ENCODE results near the gene TBX4.

TBX4 gene

GRCh38 chr17:61470530-61471136 lies 18.4 kb downstream of the TBX4 start:
- Mint-ChIP-seq H3K27me3 (peaks cover 5% of the 10 kb centered on the region), H3K4me3 (no peak overlapping the region)

GRCh38 chr17:61474235-61474927 lies 22.2 kb downstream of the TBX4 start:
- Mint-ChIP-seq H3K4me3 (no peak overlapping the region), H3K27me3 (peaks cover 10% of the 10 kb centered on the region), H3K36me3 (ENCODE audit: low read depth) (no peaks in the 10 kb centered on the region), H3K4me1 (ENCODE audit: low read depth) (no peaks in the 10 kb centered on the region), H3K27ac (no peak overlapping the region), H3K9me3 (no peaks in the 10 kb centered on the region)

More at GRCh38 chr17:61470530-61471136, 18.4 kb downstream of the TBX4 start:
- Mint-ChIP-seq H3K36me3 (ENCODE audit: low read depth) (no peaks in the 10 kb centered on the region), H3K9me3 (no peaks in the 10 kb centered on the region), H3K27ac (no peak overlapping the region), H3K4me1 (ENCODE audit: low read depth) (no peaks in the 10 kb centered on the region)

GRCh38 chr17:61474934-61475333 lies 22.7 kb downstream of the TBX4 start:
- Mint-ChIP-seq H3K9me3 (no peaks in the 10 kb centered on the region), H3K27me3 (peaks cover 10% of the 10 kb centered on the region), H3K4me3 (no peak overlapping the region), H3K27ac (no peak overlapping the region), H3K4me1 (ENCODE audit: low read depth) (no peaks in the 10 kb centered on the region), H3K36me3 (ENCODE audit: low read depth) (no peaks in the 10 kb centered on the region)

GRCh38 chr17:61475726-61476125 lies 23.5 kb downstream of the TBX4 start:
- Mint-ChIP-seq H3K4me1 (ENCODE audit: low read depth) (no peaks in the 10 kb centered on the region), H3K36me3 (ENCODE audit: low read depth) (no peaks in the 10 kb centered on the region), H3K4me3 (no peak overlapping the region), H3K9me3 (no peaks in the 10 kb centered on the region), H3K27ac (no peak overlapping the region), H3K27me3 (peaks cover 10% of the 10 kb centered on the region)

GRCh38 chr17:61476476-61477203 lies 24.4 kb downstream of the TBX4 start:
- no peak overlapping the region for H3K4me3 Mint-ChIP-seq

GRCh38 chr17:61477204-61477834 lies 25.1 kb downstream of the TBX4 start:
- no peaks in the 10 kb centered on the region for H3K9me3 Mint-ChIP-seq
- H3K4me3 Mint-ChIP-seq = no peak overlapping the region
- H3K4me1 Mint-ChIP-seq (ENCODE audit: low read depth) = no peaks in the 10 kb centered on the region
- no peak overlapping the region for H3K27ac Mint-ChIP-seq
- peaks cover 10% of the 10 kb centered on the region for H3K27me3 Mint-ChIP-seq
- no peaks in the 10 kb centered on the region for H3K36me3 Mint-ChIP-seq (ENCODE audit: low read depth)

More at GRCh38 chr17:61476476-61477203, 24.4 kb downstream of the TBX4 start:
- H3K9me3 Mint-ChIP-seq = no peaks in the 10 kb centered on the region
- peaks cover 10% of the 10 kb centered on the region for H3K27me3 Mint-ChIP-seq
- no peaks in the 10 kb centered on the region for H3K4me1 Mint-ChIP-seq (ENCODE audit: low read depth)
- H3K36me3 Mint-ChIP-seq (ENCODE audit: low read depth) = no peaks in the 10 kb centered on the region
- no peak overlapping the region for H3K27ac Mint-ChIP-seq

GRCh38 chr17:61478026-61478789 lies 26.0 kb downstream of the TBX4 start:
- Mint-ChIP-seq H3K27ac (no peak overlapping the region), H3K4me1 (ENCODE audit: low read depth) (no peaks in the 10 kb centered on the region), H3K9me3 (no peaks in the 10 kb centered on the region), H3K27me3 (peaks cover 10% of the 10 kb centered on the region), H3K4me3 (no peak overlapping the region), H3K36me3 (ENCODE audit: low read depth) (no peaks in the 10 kb centered on the region)

GRCh38 chr17:61478790-61479492 lies 26.7 kb downstream of the TBX4 start:
- Mint-ChIP-seq H3K4me1 (ENCODE audit: low read depth) (no peaks in the 10 kb centered on the region), H3K36me3 (ENCODE audit: low read depth) (no peaks in the 10 kb centered on the region), H3K9me3 (no peaks in the 10 kb centered on the region), H3K27me3 (peaks cover 10% of the 10 kb centered on the region), H3K27ac (no peak overlapping the region), H3K4me3 (no peak overlapping the region)

GRCh38 chr17:61479493-61480413 lies 27.5 kb downstream of the TBX4 start:
- Mint-ChIP-seq H3K27ac (no peak overlapping the region), H3K9me3 (no peaks in the 10 kb centered on the region), H3K27me3 (peaks cover 10% of the 10 kb centered on the region), H3K4me3 (no peak overlapping the region), H3K4me1 (ENCODE audit: low read depth) (no peaks in the 10 kb centered on the region), H3K36me3 (ENCODE audit: low read depth) (no peaks in the 10 kb centered on the region)

- Mint-ChIP-seq H3K36me3 (ENCODE audit: low read depth) (no peaks in the 10 kb centered on the region), H3K4me1 (ENCODE audit: low read depth) (no peaks in the 10 kb centered on the region), H3K27me3 (peaks cover 5% of the 10 kb centered on the region), H3K27ac (no peak overlapping the region), H3K4me3 (no peak overlapping the region), H3K9me3 (no peaks in the 10 kb centered on the region)
These were observed 28.2 kb downstream of the TBX4 start for GRCh38 chr17:61480414-61480807.

- Mint-ChIP-seq H3K27ac (no peak overlapping the region), H3K4me3 (no peak overlapping the region), H3K4me1 (ENCODE audit: low read depth) (no peaks in the 10 kb centered on the region), H3K9me3 (no peaks in the 10 kb centered on the region), H3K36me3 (ENCODE audit: low read depth) (no peaks in the 10 kb centered on the region), H3K27me3 (no peaks in the 10 kb centered on the region)
These were observed 29.2 kb downstream of the TBX4 start for GRCh38 chr17:61481421-61481820.

- H3K4me1 Mint-ChIP-seq (ENCODE audit: low read depth) = no peaks in the 10 kb centered on the region
These were observed 30.2 kb downstream of the TBX4 start for GRCh38 chr17:61482467-61482866.

GRCh38 chr17:61483778-61484116 lies 31.5 kb downstream of the TBX4 start:
- Mint-ChIP-seq H3K27ac (no peak overlapping the region), H3K36me3 (ENCODE audit: low read depth) (no peaks in the 10 kb centered on the region), H3K4me3 (no peak overlapping the region), H3K4me1 (ENCODE audit: low read depth) (no peaks in the 10 kb centered on the region), H3K27me3 (no peaks in the 10 kb centered on the region), H3K9me3 (no peaks in the 10 kb centered on the region)

More at GRCh38 chr17:61482467-61482866, 30.2 kb downstream of the TBX4 start:
- no peaks in the 10 kb centered on the region for H3K27me3 Mint-ChIP-seq
- H3K9me3 Mint-ChIP-seq = no peaks in the 10 kb centered on the region
- H3K4me3 Mint-ChIP-seq = no peak overlapping the region
- no peaks in the 10 kb centered on the region for H3K36me3 Mint-ChIP-seq (ENCODE audit: low read depth)
- H3K27ac Mint-ChIP-seq = no peak overlapping the region

Measured in stimulated activated naive CD8-positive, alpha-beta T cell treated with anti-CD3 and anti-CD28 coated beads, Interleukin-15, Interleukin-2, amounts not matched to agents 100 ng/mL and 50 ng/mL, for 24 hours (primary cell).